ENCODE data around the gene CMTM8.

GRCh38 chr3:32245200-32245599 lies 6.7 kb downstream of the CMTM8 start:
- TF ChIP-seq POLR2A (IDR thresholded peaks at IDR 0.05; ENCODE audit: low read length) (no peak), GATA1 (IDR thresholded peaks at IDR 0.05; ENCODE audit: low read depth, low read length) (no peak)
